ENCODE data around the gene FRMD3. TPM values are rescaled to one million over a fixed set of nuclear protein-coding genes. Genes with fewer than 3 reads are reported as not detected.
A peak's percentile ranks its signal among the peaks of the same experiment; 100 is the strongest.

Gene FRMD3
- total RNA-seq, 1 donor from 2014 or later, result 1.9 TPM

DNA sequence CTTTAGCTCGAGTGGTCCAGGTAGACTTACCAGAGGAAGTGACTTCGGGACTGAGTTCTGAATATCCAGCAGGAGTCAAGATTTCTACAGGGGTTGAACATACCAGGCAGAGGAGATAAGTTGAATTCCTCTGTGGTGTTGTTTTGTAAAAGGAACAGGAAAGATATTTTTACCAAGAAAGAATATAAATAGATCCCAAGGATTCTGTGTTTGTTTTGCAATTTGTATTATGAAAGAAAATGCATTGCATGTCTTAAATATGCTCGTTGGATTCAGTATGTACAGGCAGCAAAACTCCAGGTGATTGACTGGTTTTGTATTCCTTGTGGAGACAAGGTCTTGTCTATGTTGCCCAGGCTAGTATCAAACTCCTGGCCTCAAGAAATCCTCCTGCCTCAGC is 197.8 kb downstream of the FRMD3 start:
- no peak overlapping the region for H3K27ac ChIP-seq
- no peak overlapping the region for H3K9ac ChIP-seq
- H2AFZ ChIP-seq (replicated peaks), result no peak overlapping the region
- DNase-seq (ENCODE audit: low spot score), result no peak
- H3K27me3 ChIP-seq, result no peaks in the 10 kb centered on the region
- no peaks in the 10 kb centered on the region for H3K4me1 ChIP-seq
- no peak overlapping the region for H3K4me3 ChIP-seq
- no peaks in the 10 kb centered on the region for H4K20me1 ChIP-seq (ENCODE audit: low read depth)
- no peaks in the 10 kb centered on the region for H3K9me3 ChIP-seq (ENCODE audit: low read depth)
- TF ChIP-seq EZH2 (IDR thresholded peaks at IDR 0.05), result no peak
- TF ChIP-seq EZH2phosphoT487 (IDR thresholded peaks at IDR 0.05), result no peak
- TF ChIP-seq, protein P1, sequence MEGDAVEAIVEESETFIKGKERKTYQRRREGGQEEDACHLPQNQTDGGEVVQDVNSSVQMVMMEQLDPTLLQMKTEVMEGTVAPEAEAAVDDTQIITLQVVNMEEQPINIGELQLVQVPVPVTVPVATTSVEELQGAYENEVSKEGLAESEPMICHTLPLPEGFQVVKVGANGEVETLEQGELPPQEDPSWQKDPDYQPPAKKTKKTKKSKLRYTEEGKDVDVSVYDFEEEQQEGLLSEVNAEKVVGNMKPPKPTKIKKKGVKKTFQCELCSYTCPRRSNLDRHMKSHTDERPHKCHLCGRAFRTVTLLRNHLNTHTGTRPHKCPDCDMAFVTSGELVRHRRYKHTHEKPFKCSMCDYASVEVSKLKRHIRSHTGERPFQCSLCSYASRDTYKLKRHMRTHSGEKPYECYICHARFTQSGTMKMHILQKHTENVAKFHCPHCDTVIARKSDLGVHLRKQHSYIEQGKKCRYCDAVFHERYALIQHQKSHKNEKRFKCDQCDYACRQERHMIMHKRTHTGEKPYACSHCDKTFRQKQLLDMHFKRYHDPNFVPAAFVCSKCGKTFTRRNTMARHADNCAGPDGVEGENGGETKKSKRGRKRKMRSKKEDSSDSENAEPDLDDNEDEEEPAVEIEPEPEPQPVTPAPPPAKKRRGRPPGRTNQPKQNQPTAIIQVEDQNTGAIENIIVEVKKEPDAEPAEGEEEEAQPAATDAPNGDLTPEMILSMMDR (IDR thresholded peaks at IDR 0.05), result no peak
- Mint-ChIP-seq H3K4me3 (no peak overlapping the region), H3K27me3 (ENCODE audit: insufficient read depth, low read depth) (peaks cover 10% of the 10 kb centered on the region), H3K4me1 (peaks cover 5% of the 10 kb centered on the region), H3K27ac (no peak overlapping the region), H3K36me3 (no peaks in the 10 kb centered on the region), H3K9me3 (no peaks in the 10 kb centered on the region)
- H3K4me2 ChIP-seq, result no peak overlapping the region
- H3K79me2 ChIP-seq (ENCODE audit: low read depth), result no peaks in the 10 kb centered on the region
- H3K36me3 ChIP-seq, result no peaks in the 10 kb centered on the region
- no peaks in the 10 kb centered on the region for H3F3A ChIP-seq (ENCODE audit: low read depth)

DNA sequence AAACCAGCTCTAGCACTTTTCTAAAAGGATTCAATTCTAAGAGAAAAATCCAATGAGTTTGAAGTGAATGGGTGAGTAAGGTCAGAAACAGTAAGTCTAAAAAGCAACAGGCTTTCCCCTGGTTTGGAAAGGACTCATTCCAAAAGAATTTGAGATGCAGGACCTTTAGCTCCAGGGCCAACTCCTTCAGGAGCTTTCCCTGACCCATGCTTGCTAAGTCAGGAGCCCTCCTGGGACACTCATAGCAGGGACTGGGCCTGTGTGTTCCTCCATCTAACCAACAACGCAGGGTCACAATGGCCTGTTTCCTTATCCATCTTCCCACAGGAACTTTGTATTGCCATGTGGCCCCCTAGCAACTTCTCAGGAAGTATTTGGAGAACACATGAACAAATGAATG is 198.8 kb downstream of the FRMD3 start:
- Mint-ChIP-seq H3K36me3 (no peaks in the 10 kb centered on the region), H3K4me3 (no peak overlapping the region), H3K4me1 (peaks cover 5% of the 10 kb centered on the region), H3K9me3 (no peaks in the 10 kb centered on the region), H3K27me3 (ENCODE audit: insufficient read depth, low read depth) (peaks cover 10% of the 10 kb centered on the region), H3K27ac (no peak overlapping the region)
- Histone ChIP-seq H3K36me3 (no peaks in the 10 kb centered on the region), H3K4me1 (no peaks in the 10 kb centered on the region), H3K9ac (no peak overlapping the region), H3K27ac (no peak overlapping the region), H3K4me3 (no peak overlapping the region), H3F3A (ENCODE audit: low read depth) (no peaks in the 10 kb centered on the region), H3K4me2 (no peak overlapping the region), H4K20me1 (ENCODE audit: low read depth) (no peaks in the 10 kb centered on the region), H2AFZ (replicated peaks) (no peak overlapping the region), H3K27me3 (no peaks in the 10 kb centered on the region), H3K9me3 (ENCODE audit: low read depth) (no peaks in the 10 kb centered on the region), H3K79me2 (ENCODE audit: low read depth) (no peaks in the 10 kb centered on the region)
- DNase-seq (ENCODE audit: low spot score), result no peak
- no peak for TF ChIP-seq EZH2 (IDR thresholded peaks at IDR 0.05)
- TF ChIP-seq, protein P1 (IDR thresholded peaks at IDR 0.05), result no peak
- no peak for TF ChIP-seq EZH2phosphoT487 (IDR thresholded peaks at IDR 0.05)

DNA sequence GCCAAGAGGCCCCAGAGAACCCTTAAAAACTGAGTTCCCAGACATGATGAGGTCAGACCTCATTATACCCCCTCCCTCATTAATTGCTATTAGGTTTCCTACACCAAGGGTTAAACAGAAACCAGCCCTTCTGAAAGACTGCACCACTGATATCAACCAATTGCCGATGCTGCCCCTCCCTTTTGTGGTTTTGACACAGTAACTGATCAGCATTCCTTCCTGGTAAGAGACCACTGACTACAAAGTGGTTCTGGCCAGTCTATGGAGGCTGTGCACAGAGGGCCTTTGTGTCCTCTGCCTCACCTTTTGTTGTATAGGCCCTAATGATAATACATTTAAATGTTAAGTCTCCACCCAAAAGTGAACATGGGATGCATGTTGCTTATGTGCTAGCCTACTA is 201.5 kb downstream of the FRMD3 start:
- Histone ChIP-seq H3K4me2 (no peak overlapping the region), H2AFZ (replicated peaks) (no peak overlapping the region), H3K4me1 (no peaks in the 10 kb centered on the region), H3K79me2 (ENCODE audit: low read depth) (no peaks in the 10 kb centered on the region), H3K4me3 (no peak overlapping the region), H4K20me1 (ENCODE audit: low read depth) (no peaks in the 10 kb centered on the region), H3K27me3 (no peaks in the 10 kb centered on the region), H3K36me3 (no peaks in the 10 kb centered on the region), H3K27ac (no peak overlapping the region), H3K9me3 (ENCODE audit: low read depth) (no peaks in the 10 kb centered on the region), H3F3A (ENCODE audit: low read depth) (no peaks in the 10 kb centered on the region), H3K9ac (no peak overlapping the region)
- TF ChIP-seq, protein P1 (IDR thresholded peaks at IDR 0.05), result no peak
- no peak for TF ChIP-seq EZH2phosphoT487 (IDR thresholded peaks at IDR 0.05)
- no peak for TF ChIP-seq EZH2 (IDR thresholded peaks at IDR 0.05)
- H3K9me3 Mint-ChIP-seq, result no peaks in the 10 kb centered on the region
- H3K4me1 Mint-ChIP-seq, result peaks cover 5% of the 10 kb centered on the region
- H3K27ac Mint-ChIP-seq, result no peak overlapping the region
- no peaks in the 10 kb centered on the region for H3K36me3 Mint-ChIP-seq
- H3K4me3 Mint-ChIP-seq, result no peak overlapping the region
- peaks cover 10% of the 10 kb centered on the region for H3K27me3 Mint-ChIP-seq (ENCODE audit: insufficient read depth, low read depth)
- DNase-seq (ENCODE audit: low spot score), result peak; percentile 8
